IMR-90 (cell line): ENCODE measurements around the gene NPTX1. TPM values are rescaled to one million over a fixed set of nuclear protein-coding genes. Genes with fewer than 3 reads are reported as not detected.

Experiments used
- ATAC-seq: fragments of 200-7000 bp; cut with Tn5 transposase; 2 replicates; pipeline ENCODE4 v1.9.1; 2020; ENCODE audit warnings: low read depth, mild to moderate bottlenecking, moderate library complexity
- BruUV-seq: library from RNA; stranded (reverse); fragments of 400-500 nt; replicated peaks from 2 replicates; lab custom pipeline; 2021; lab: Mats Ljungman, UMichigan
- CTCF ChIA-PET: fragments of 300-600 bp; formaldehyde crosslinking; extraction: SDS; loops from one replicate; lab custom pipeline; 2021; ENCODE audit warnings: antibody characterized with exemption; lab: Yijun Ruan, JAX
- POLR2A ChIA-PET: fragments of 300-600 bp; sonication (Branson Sonifier 250); formaldehyde crosslinking; loops from one replicate; lab custom pipeline; 2022; ENCODE audit warnings: antibody characterized with exemption; ENCODE audit not compliant: unreplicated experiment; lab: Charles Lee
- DNase-seq: peaks from one replicate; pipeline ENCODE4 v3.0.0; 2013
- H2AFZ ChIP-seq: replicated peaks from 2 replicates; pipeline ENCODE3; 2013; ENCODE audit warnings: low read length, mild to moderate bottlenecking; ENCODE audit not compliant: poor library complexity
- H2AK5ac ChIP-seq: 2 replicates; pipeline ENCODE4 v1.6.1; 2013; ENCODE audit warnings: low read depth, low read length, inconsistent platforms
- H2AK9ac ChIP-seq: replicated peaks from 2 replicates; pipeline ENCODE3; 2013; ENCODE audit warnings: mild to moderate bottlenecking, low read depth, low read length, moderate library complexity; ENCODE audit not compliant: poor library complexity
- H2BK120ac ChIP-seq: 2 replicates; pipeline ENCODE4 v1.6.1; 2013; ENCODE audit warnings: low read depth, low read length, inconsistent platforms
- H2BK15ac ChIP-seq: 3 replicates; pipeline ENCODE4 v1.6.1; 2013; ENCODE audit warnings: low read depth, low read length, inconsistent platforms
- H2BK20ac ChIP-seq: 2 replicates; pipeline ENCODE4 v1.6.1; 2013; ENCODE audit warnings: low read depth, mild to moderate bottlenecking, inconsistent platforms, low read length, moderate library complexity
- H2BK5ac ChIP-seq: 2 replicates; pipeline ENCODE4 v1.6.1; 2013; ENCODE audit warnings: mild to moderate bottlenecking, low read depth, low read length, inconsistent platforms; ENCODE audit not compliant: poor library complexity, severe bottlenecking
- H3K14ac ChIP-seq: replicated peaks from 2 replicates; pipeline ENCODE4 v1.6.1; 2013; ENCODE audit warnings: low read depth, low read length, inconsistent platforms
- H3K18ac ChIP-seq: 2 replicates; pipeline ENCODE4 v1.6.1; 2013; ENCODE audit warnings: low read depth, low read length, control low read depth
- H3K23ac ChIP-seq: 2 replicates; pipeline ENCODE4 v1.6.1; 2013; ENCODE audit warnings: low read depth, low read length, inconsistent platforms
- H3K27ac ChIP-seq: 2 replicates; pipeline ENCODE4 v1.5.1; 2013; ENCODE audit warnings: mild to moderate bottlenecking, control low read depth, low read length; ENCODE audit not compliant: insufficient read depth
- H3K27me3 ChIP-seq: 2 replicates; pipeline ENCODE4 v1.6.1; 2013; ENCODE audit warnings: low read length; ENCODE audit not compliant: control insufficient read depth, insufficient read depth
- H3K36me3 ChIP-seq: 2 replicates; pipeline ENCODE4 v1.6.1; 2013; ENCODE audit warnings: low read length, mixed read lengths; ENCODE audit not compliant: control insufficient read depth, insufficient read depth
- H3K4ac ChIP-seq: 2 replicates; pipeline ENCODE4 v1.6.1; 2013; ENCODE audit warnings: low read depth, low read length, inconsistent platforms
- H3K4me1 ChIP-seq: 2 replicates; pipeline ENCODE4 v1.6.1; 2013; ENCODE audit warnings: low read length, mixed read lengths; ENCODE audit not compliant: control insufficient read depth, insufficient read depth
- H3K4me2 ChIP-seq: 2 replicates; pipeline ENCODE4 v1.6.1; 2013; ENCODE audit warnings: low read depth, mild to moderate bottlenecking, control low read depth, low read length, moderate library complexity
- H3K4me3 ChIP-seq: 2 replicates; pipeline ENCODE4 v1.5.1; 2013; ENCODE audit warnings: low read depth, mild to moderate bottlenecking, control low read depth, low read length, moderate library complexity; ENCODE audit not compliant: insufficient read depth
- H3K56ac ChIP-seq: 2 replicates; pipeline ENCODE4 v1.6.1; 2013; ENCODE audit warnings: low read length, inconsistent platforms; ENCODE audit not compliant: insufficient read depth; ENCODE audit errors: extremely low read depth
- H3K79me1 ChIP-seq, 2 experiments: 2 replicates each; pipeline ENCODE4 v1.6.1; 2013; ENCODE audit warnings: low read length in 2 of 2, inconsistent platforms in 1 of 2, low read depth in 1 of 2
- H3K9ac ChIP-seq: 2 replicates; pipeline ENCODE4 v1.6.1; 2013; ENCODE audit warnings: low read depth, low read length, control low read depth
- H3K9me1 ChIP-seq: 2 replicates; pipeline ENCODE4 v1.6.1; 2013; ENCODE audit warnings: low read length, inconsistent platforms; ENCODE audit not compliant: insufficient read depth
- H3K9me3 ChIP-seq: 2 replicates; pipeline ENCODE4 v1.6.1; 2013; ENCODE audit warnings: low read length; ENCODE audit not compliant: control insufficient read depth, insufficient read depth
- H4K20me1 ChIP-seq: 2 replicates; pipeline ENCODE4 v1.6.1; 2013; ENCODE audit warnings: low read length, inconsistent platforms; ENCODE audit not compliant: insufficient read depth
- H4K5ac ChIP-seq: 2 replicates; pipeline ENCODE4 v1.6.1; 2013; ENCODE audit warnings: mild to moderate bottlenecking, low read depth, low read length, control low read depth
- H4K8ac ChIP-seq, 2 experiments: 2 replicates each; pipeline ENCODE4 v1.6.1; 2013; ENCODE audit warnings: low read depth in 2 of 2, low read length in 2 of 2, control low read depth in 1 of 2, inconsistent platforms in 1 of 2
- H4K91ac ChIP-seq: 2 replicates; pipeline ENCODE4 v1.6.1; 2013; ENCODE audit warnings: low read depth, low read length, inconsistent platforms; ENCODE audit not compliant: insufficient read depth
- BHLHE40 ChIP-seq: fragments of 150-350 bp; IDR thresholded peaks from 2 replicates; pipeline ENCODE4 v1.6.1; 2016; ENCODE audit warnings: mild to moderate bottlenecking, low read depth, low read length
- CEBPB ChIP-seq: IDR thresholded peaks from 2 replicates; pipeline ENCODE4 v1.6.1; 2012; ENCODE audit warnings: low read depth, low read length, improper control_type of control experiment
- CHD1 ChIP-seq: IDR thresholded peaks from 2 replicates; pipeline ENCODE4 v1.6.1; 2012; ENCODE audit warnings: low read depth, low read length, improper control_type of control experiment
- ELK1 ChIP-seq: fragments of 150-350 bp; IDR thresholded peaks from 2 replicates; pipeline ENCODE4 v1.6.1; 2016; ENCODE audit warnings: low read depth, mild to moderate bottlenecking, low read length, moderate library complexity, borderline replicate concordance
- FOS ChIP-seq: fragments of 150-350 bp; IDR thresholded peaks from 2 replicates; pipeline ENCODE4 v1.6.1; 2016; ENCODE audit warnings: low read depth, low read length
- MAZ ChIP-seq: IDR thresholded peaks from 2 replicates; pipeline ENCODE4 v1.6.1; 2012; ENCODE audit warnings: low read depth, mild to moderate bottlenecking, low read length, improper control_type of control experiment, moderate library complexity, borderline replicate concordance
- NFE2L2 ChIP-seq: fragments of 150-350 bp; IDR thresholded peaks from 2 replicates; pipeline ENCODE4 v1.6.1; 2016; ENCODE audit warnings: low read depth, mild to moderate bottlenecking, low read length
- POLR2A ChIP-seq: IDR thresholded peaks from 2 replicates; pipeline ENCODE4 v1.6.1; 2012; ENCODE audit warnings: mild to moderate bottlenecking, low read depth, low read length
- RCOR1 ChIP-seq: IDR thresholded peaks from 2 replicates; pipeline ENCODE4 v1.6.1; 2012; ENCODE audit warnings: mild to moderate bottlenecking, low read length, improper control_type of control experiment; ENCODE audit not compliant: insufficient replicate concordance
- WGBS, 2 experiments: methylation state at CpG; one replicate each; pipeline versions ENCODE4 v1.1.5 to v1.1.7; 2013; ENCODE audit warnings: missing lambda C conversion rate in 2 of 2; ENCODE audit not compliant: insufficient read length in 1 of 2; ENCODE audit errors: extremely low coverage in 2 of 2; 5-methylcytosine and 5-hydroxymethylcytosine counted together
- dilution Hi-C: fragments of 300-500 bp; cut with HindIII; formaldehyde crosslinking; loops from one replicate; pipeline ENCODE4 v1.14.3; 2018; ENCODE audit warnings: low sequenced_read_pairs; ENCODE audit not compliant: unreplicated experiment
- in situ Hi-C: fragments of 300-500 bp; cut with MboI; formaldehyde crosslinking; loops from 3 replicates; pipeline ENCODE4 v1.14.3; 2019; ENCODE audit warnings: low sequenced_read_pairs, inconsistent platforms, mixed read lengths
- intact Hi-C: fragments of 100-400 bp; cut with micrococcal nuclease; formaldehyde crosslinking; loops from 2 replicates; pipeline ENCODE4 v1.10.0; 2022
- polyA plus RNA-seq, 3 experiments: library from polyadenylated mRNA; depleted of rRNA; stranded (reverse); fragments of >200 nt; gene quantifications; 2 replicates each; pipeline ENCODE4 v1.2.3, GENCODE V29; 2012; ENCODE audit warnings: low replicate concordance in 1 of 3
- total RNA-seq: library from RNA; depleted of rRNA; stranded (reverse); fragments of >200 nt; gene quantifications from 2 replicates; pipeline ENCODE4 v1.2.3, GENCODE V29; 2012

Gene NPTX1
- total and polyA plus RNA-seq, 2 of the 4 experiments (the other 2 are of a cell fraction), result 20.8 to 39.5 TPM

- CTCF ChIA-PET, result no interaction called here
- H3K14ac ChIP-seq, result no peak overlapping the region
- H3K9ac ChIP-seq, result no peak overlapping the region
- H2BK15ac ChIP-seq, result no peak overlapping the region
- H4K91ac ChIP-seq, result no peak overlapping the region
- no peak overlapping the region for H2BK20ac ChIP-seq
- no peak overlapping the region for H2AK5ac ChIP-seq
- H3K27me3 ChIP-seq, result peaks cover 16% of the 10 kb centered on the region; the same call in 1 of the 2 replicates
- H2AFZ ChIP-seq, result no peak overlapping the region
- DNase-seq (no peak), ATAC-seq (no peak)
- POLR2A ChIA-PET, result no interaction called here
- H3K9me1 ChIP-seq, result no peaks in the 10 kb centered on the region
- H3K4ac ChIP-seq, result no peak overlapping the region
- peaks cover 6% of the 10 kb centered on the region; the same call in 1 of the 2 replicates for H3K36me3 ChIP-seq
- H3K18ac ChIP-seq, result no peak overlapping the region
- H3K4me1 ChIP-seq, result no peaks in the 10 kb centered on the region
- intact Hi-C loops, result no loop called here
- H4K8ac ChIP-seq, result no peak overlapping the region
- BruUV-seq, result no TSS peak
- H3K79me1 ChIP-seq, result no peaks in the 10 kb centered on the region; a peak in 1 of 4 replicates
- no peak overlapping the region for H2BK120ac ChIP-seq
- H2BK5ac ChIP-seq, result no peak overlapping the region
- TF ChIP-seq POLR2A, result no peak
- no peak for TF ChIP-seq MAZ
- no peak for TF ChIP-seq RCOR1
- no peak for TF ChIP-seq CEBPB
- no peak for TF ChIP-seq CHD1
- TF ChIP-seq FOS, result no peak
- TF ChIP-seq ELK1, result no peak
- no peak for TF ChIP-seq NFE2L2
- no peak for TF ChIP-seq BHLHE40
- no peak overlapping the region for H2AK9ac ChIP-seq
- in situ Hi-C loops, result no loop called here
- H4K20me1 ChIP-seq, result peaks cover 4% of the 10 kb centered on the region
- dilution Hi-C loops, result no loop called here
- no peak overlapping the region for H4K5ac ChIP-seq
- H3K4me2 ChIP-seq, result no peak overlapping the region
- H3K4me3 ChIP-seq, result no peak overlapping the region
- no peak overlapping the region for H3K56ac ChIP-seq
- WGBS, 2 experiments, result 53% methylated on average over 3 of the region's 8 CpGs; no CpG with 5 or more reads in 1 of the 2 experiments
- no peak overlapping the region for H3K27ac ChIP-seq
- H3K9me3 ChIP-seq, result no peaks in the 10 kb centered on the region
- H3K23ac ChIP-seq, result no peak overlapping the region
Measured at GRCh38 chr17:80464486-80464885, 11.9 kb downstream of the NPTX1 start.
